Measurements from ENCODE around the gene TK1.

- TF ChIP-seq CTCF (conservative IDR thresholded peaks at IDR 0.05; ENCODE audit: low read depth, low read length) (no peak), EZH2 (IDR thresholded peaks at IDR 0.05; ENCODE audit: low read length, unreplicated experiment) (no peak), EZH2phosphoT487 (IDR thresholded peaks at IDR 0.05; ENCODE audit: borderline replicate concordance, low read length) (no peak)
Observed at GRCh38 chr17:78143214-78144146, 43.4 kb downstream of the TK1 start.

All from PC-3 (cell line).